Measurements from ENCODE around the gene TSPAN16. TPM values are rescaled to one million over a fixed set of nuclear protein-coding genes. Genes with fewer than 3 reads are reported as not detected.

TSPAN16 gene
- total and polyA plus RNA-seq, 2 of the 13 experiments (the other 11 are each of a cell fraction or from before 2014, with no cell fraction given), result not detected

- no peak overlapping the region for H3K27ac ChIP-seq (ENCODE audit: extremely low read length, insufficient read depth, low read length)
- no peak overlapping the region for H2AFZ ChIP-seq (ENCODE audit: low read length)
- H3K9me3 ChIP-seq (ENCODE audit: low read length), result no peaks in the 10 kb centered on the region
- H3K4me3 ChIP-seq (replicated peaks in 1 of 3; ENCODE audit: insufficient read depth in 1 of 3, low read depth in 2 of 3, low read length in 3 of 3), result no peak overlapping the region
- H3K36me3 ChIP-seq (replicated peaks in 1 of 2; ENCODE audit: control insufficient read depth in 1 of 2, insufficient read depth in 2 of 2, low read length in 2 of 2), result no peaks in the 10 kb centered on the region
- 61% methylated on average over 4 of the region's 4 CpGs for WGBS (ENCODE audit: low lambda C conversion rate)
- no peak overlapping the region for H3K4me2 ChIP-seq (ENCODE audit: low read depth, low read length)
- no peak overlapping the region for H3K9ac ChIP-seq (ENCODE audit: insufficient read depth, low read depth, low read length)
- POLR2A ChIA-PET, result interaction anchor here (3.0 kb wide), 1 partner anchor 80 kb away, joined by 8 read pairs; the partner anchor contains the start of gene SWSAP1
- DNase-seq (ENCODE audit: low spot score), result no peak
- BruUV-seq (replicated peaks), result no TSS peak
- H3K4me1 ChIP-seq (ENCODE audit: insufficient read depth, low read length), result peaks cover 28% of the 10 kb centered on the region
- no peak for FAIRE-seq
- no peak for ATAC-seq
- H3K79me2 ChIP-seq (ENCODE audit: insufficient read depth, low read length), result no peaks in the 10 kb centered on the region
- H3K27me3 ChIP-seq (ENCODE audit: control insufficient read depth in 1 of 2, insufficient read depth in 2 of 2, low read length in 2 of 2), result peaks cover 3 to 19% of the 10 kb centered on the region in 2 experiments; a peak in 4 of 5 replicates
- CTCF ChIA-PET (ENCODE audit: low intra/inter-chr PET ratio, low total read pairs), result no interaction called here
- no peaks in the 10 kb centered on the region for H4K20me1 ChIP-seq (ENCODE audit: insufficient read depth, low read length)
- intact Hi-C loops (cut with micrococcal nuclease; ENCODE audit: unreplicated experiment) (loop anchor here (10.0 kb wide), 1 partner anchor 150 kb away; no protein-coding TSS in a partner anchor), in situ Hi-C loops (cut with HindIII; ENCODE audit: extremely low pct_ligation_motif_present, low pct_unique_long_range_greater_than_20kb) (no loop called here)
- TF ChIP-seq TBL1XR1 (IDR thresholded peaks at IDR 0.05; ENCODE audit: borderline replicate concordance, low read length, partially characterized antibody) (no peak), ZNF768 (CRISPR knock-in tag; IDR thresholded peaks at IDR 0.05) (peak; percentile 82)
Measured at GRCh38 chr19:11295180-11295579, 780 bp upstream of the TSPAN16 start.

- Histone ChIP-seq H3K4me2 (ENCODE audit: low read depth, low read length) (no peak overlapping the region), H3K4me1 (ENCODE audit: insufficient read depth, low read length) (peaks cover 28% of the 10 kb centered on the region), H3K36me3 (replicated peaks in 1 of 2; ENCODE audit: control insufficient read depth in 1 of 2, insufficient read depth in 2 of 2, low read length in 2 of 2) (no peaks in the 10 kb centered on the region), H3K9me3 (ENCODE audit: low read length) (no peaks in the 10 kb centered on the region), H3K27me3 (ENCODE audit: control insufficient read depth in 1 of 2, insufficient read depth in 2 of 2, low read length in 2 of 2) (peaks cover 3 to 22% of the 10 kb centered on the region in 2 experiments; a peak in 3 of 5 replicates), H3K27ac (ENCODE audit: extremely low read length, insufficient read depth, low read length) (no peak overlapping the region), H2AFZ (ENCODE audit: low read length) (no peak overlapping the region), H3K79me2 (ENCODE audit: insufficient read depth, low read length) (no peaks in the 10 kb centered on the region), H3K4me3 (replicated peaks in 1 of 3; ENCODE audit: insufficient read depth in 1 of 3, low read depth in 2 of 3, low read length in 3 of 3) (no peak overlapping the region), H4K20me1 (ENCODE audit: insufficient read depth, low read length) (no peaks in the 10 kb centered on the region), H3K9ac (ENCODE audit: insufficient read depth, low read depth, low read length) (no peak overlapping the region)
- in situ Hi-C loops (cut with HindIII; ENCODE audit: extremely low pct_ligation_motif_present, low pct_unique_long_range_greater_than_20kb) (no loop called here), intact Hi-C loops (cut with micrococcal nuclease; ENCODE audit: unreplicated experiment) (loop anchor here (10.0 kb wide), 1 partner anchor 149 kb away; no protein-coding TSS in a partner anchor)
- ChIA-PET CTCF (ENCODE audit: low intra/inter-chr PET ratio, low total read pairs) (interaction anchor here (0.7 kb wide), 1 partner anchor 151 kb away, joined by 3 read pairs; no protein-coding TSS in a partner anchor), POLR2A (interaction anchor here (3.0 kb wide), 1 partner anchor 79 kb away, joined by 8 read pairs; the partner anchor contains the start of gene SWSAP1)
- TF ChIP-seq SKIL (CRISPR knock-in tag; IDR thresholded peaks at IDR 0.05; ENCODE audit: borderline replicate concordance), result no peak
- TF ChIP-seq GLMP (CRISPR knock-in tag; IDR thresholded peaks at IDR 0.05; ENCODE audit: borderline replicate concordance), result no peak
- TF ChIP-seq CEBPB (IDR thresholded peaks at IDR 0.05; ENCODE audit: borderline replicate concordance, low read depth, low read length), result peak; percentile 39; the same call in 1 of the 2 replicates
- TF ChIP-seq NBN (conservative IDR thresholded peaks at IDR 0.05), result no peak
- no peak for TF ChIP-seq ZNF12 (CRISPR knock-in tag; IDR thresholded peaks at IDR 0.05)
- no peak for TF ChIP-seq NRL (CRISPR knock-in tag; IDR thresholded peaks at IDR 0.05; ENCODE audit: borderline replicate concordance)
- FAIRE-seq (no peak), DNase-seq (ENCODE audit: low spot score) (no peak), ATAC-seq (no peak)
- 22% methylated on average over 7 of the region's 7 CpGs for WGBS (ENCODE audit: low lambda C conversion rate)
- no TSS peak for BruUV-seq (replicated peaks)
Measured at GRCh38 chr19:11296264-11296663, 304 bp downstream of the TSPAN16 start.
